ENCODE data around the gene TGFB1I1.
A peak's percentile ranks its signal among the peaks of the same experiment; 100 is the strongest.
"Not testable (repeated sequence)": the region's sequence is repeated elsewhere in the genome, so short reads cannot be mapped to it uniquely, and the experiment has no call there.

TGFB1I1 gene

DNA sequence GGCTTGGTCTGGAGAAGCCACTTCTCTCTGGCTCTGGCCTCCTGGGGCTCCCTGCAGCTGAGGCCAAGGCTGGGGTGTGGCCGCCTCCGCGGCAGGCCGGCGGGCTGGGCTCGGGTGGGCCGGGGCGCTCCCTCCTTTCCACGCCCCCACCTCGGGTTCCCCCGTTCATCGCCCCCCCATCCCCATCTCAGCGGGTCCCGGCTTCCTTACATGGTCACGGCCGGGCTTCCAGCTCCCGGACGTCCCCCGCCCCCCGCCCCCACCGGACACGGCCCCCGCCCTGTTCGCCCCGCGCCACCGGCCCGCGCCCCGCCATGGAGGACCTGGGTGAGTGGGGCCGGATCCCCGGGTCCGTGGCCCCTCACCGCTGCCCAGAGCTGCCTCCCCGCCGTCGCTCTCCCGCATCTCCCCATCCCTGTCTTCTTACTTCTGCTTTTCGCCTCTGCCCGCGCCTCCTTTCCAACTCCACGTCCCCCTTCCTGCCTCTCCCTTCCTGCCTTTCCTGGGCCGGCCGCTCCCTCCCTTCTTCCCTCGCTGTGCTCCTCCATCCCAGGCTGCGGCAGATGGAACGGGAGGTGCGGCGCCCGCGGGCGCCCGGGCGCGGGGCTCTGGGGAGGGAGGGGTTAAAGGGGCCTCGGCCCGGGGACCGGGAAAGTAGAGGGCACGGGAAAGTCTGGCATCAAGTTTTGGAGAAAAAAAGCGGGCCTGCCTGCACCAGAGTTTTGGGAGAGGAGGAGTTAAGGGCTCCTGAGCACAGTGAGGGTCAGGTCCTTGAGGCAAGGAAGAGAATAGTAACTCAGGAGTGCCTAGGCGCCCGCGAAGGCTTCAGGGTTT is at the start of gene TGFB1I1:
Gene TGFB1I1 (plus strand): TSS at position 278 of the 834 bp plus-strand sequence. CDS start 37 bp downstream, at position 315.
- DNase-seq (ENCODE audit: low spot score) = no peak

DNA sequence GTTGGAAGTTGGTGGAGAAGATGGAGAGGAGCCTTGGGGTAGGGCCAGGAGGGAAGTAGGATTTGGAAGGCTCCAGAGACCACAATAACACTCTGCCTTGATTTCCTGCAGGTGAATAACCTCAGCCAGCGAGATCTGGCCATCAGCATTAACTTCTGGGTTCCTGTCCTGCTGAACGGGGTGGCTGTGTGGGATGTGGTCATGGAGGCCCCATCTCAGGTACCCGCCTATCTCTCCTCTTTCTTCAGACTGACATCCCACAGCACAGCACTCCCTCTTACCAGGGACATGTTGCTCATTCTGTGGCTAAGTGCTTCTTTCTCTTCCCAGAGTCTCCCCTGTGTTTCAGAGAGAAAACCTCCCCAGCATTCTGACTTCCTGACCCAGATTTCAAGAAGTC is 48.7 kb upstream of the TGFB1I1 start:
- no peak for DNase-seq (ENCODE audit: low spot score)

DNA sequence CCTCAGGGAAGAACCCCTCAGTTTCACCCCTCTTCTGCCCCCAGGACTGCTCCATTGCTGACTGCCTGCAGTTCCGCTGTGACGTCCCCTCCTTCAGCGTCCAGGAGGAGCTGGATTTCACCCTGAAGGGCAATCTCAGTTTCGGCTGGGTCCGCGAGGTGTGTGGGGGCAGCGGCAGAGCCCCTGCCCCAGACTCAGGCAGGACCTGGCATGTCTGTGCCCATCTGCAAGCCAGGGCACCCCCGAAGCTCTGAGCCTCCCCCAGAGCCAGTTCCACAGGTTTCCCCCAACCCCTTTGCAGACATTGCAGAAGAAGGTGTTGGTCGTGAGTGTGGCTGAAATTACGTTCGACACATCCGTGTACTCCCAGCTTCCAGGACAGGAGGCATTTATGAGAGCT is 48.2 kb upstream of the TGFB1I1 start:
- DNase-seq (ENCODE audit: low spot score) = no peak

DNA sequence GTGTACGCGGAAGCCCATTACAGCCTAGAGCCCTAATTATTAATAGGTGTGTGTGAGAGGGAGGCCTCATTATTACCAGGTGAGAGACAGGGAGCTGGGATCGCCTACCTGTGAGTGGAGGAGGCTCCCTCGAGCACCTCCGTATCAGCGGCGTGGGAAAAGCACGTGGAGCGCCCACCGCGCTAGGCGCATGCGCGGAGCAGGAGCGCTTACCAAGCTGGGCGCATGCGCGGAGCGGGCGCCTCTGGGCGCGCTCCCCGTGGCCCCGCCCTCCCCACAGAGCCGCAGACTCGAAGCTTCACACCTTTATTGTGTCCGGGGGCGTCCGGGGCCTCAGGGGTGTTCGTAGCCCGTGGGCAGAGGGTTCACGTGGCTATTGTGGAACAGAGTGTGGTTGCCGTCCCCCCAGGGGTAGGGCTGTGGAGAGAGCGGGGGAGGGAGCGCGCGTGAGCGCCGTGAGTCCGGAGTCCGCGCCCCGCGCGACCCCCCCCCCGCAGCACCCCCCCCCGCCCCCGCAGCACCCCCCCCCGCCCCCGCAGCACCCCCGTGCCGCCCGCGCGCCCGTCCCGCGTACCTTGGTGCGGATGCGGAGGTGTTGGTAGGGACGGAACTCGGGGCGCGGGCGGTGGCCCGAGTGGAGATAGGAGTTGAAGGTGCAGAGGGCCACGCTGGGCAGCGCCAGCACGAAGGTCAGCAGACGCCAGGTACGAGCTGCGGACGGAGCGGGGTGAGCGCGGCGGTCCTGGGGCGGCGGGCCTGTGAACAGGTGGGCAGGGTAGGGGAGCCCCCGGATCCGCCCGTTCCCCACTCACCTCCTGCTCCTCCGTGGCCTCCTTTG is 44.3 kb upstream of the TGFB1I1 start:
- DNase-seq (ENCODE audit: low spot score) = peak; percentile 66

DNA sequence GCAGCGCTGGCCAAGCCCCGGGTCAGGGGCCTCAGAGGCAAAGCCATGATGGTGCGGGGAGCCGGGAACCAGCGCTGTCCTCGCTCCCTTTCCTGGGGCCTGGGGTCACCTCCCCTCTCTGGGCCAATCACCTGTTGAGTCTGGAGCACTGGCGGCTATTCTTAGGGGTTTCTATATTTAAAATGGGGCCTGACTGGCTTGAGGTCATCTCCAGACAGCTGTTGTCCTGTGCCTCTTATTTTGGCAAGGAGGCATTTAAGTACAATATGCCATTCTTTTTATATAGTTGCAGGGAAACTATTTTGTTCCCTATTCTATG is 43.7 kb upstream of the TGFB1I1 start, which contains the start of gene COX6A2:
Gene COX6A2 (minus strand): TSS at position 82 of the 319 bp plus-strand sequence. CDS start 35 bp downstream, at position 47.
- peak; percentile 18 for DNase-seq (ENCODE audit: low spot score)

DNA sequence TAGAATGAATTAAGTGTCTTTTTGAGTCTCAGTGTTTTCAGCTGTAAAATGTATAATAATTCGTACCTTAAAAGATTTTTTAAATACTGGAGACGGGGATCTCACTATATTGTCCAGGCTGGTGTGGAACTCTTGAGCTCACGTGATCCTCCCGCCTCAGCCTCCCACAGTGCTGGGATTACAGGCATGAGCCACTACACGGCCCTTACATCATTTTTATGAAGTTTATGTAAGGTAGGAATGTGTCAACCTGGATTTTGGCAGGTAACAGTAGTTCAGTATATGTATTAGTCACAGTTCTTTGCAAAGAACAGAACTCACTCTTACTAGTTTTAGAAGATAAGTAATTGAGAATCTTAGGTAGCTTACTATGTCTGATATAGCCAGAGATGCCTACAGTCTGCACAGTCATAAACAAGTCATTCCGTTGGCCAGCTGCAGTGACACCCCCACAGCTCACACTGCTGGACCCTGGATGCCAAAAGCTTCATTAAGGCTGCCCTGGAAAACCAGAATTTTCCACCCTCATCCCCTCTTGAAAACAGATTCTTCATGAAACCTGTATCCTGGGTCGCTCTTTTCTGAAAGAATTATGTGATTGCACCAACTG is 43.2 kb upstream of the TGFB1I1 start:
- DNase-seq (ENCODE audit: low spot score) = peak; percentile 23

DNA sequence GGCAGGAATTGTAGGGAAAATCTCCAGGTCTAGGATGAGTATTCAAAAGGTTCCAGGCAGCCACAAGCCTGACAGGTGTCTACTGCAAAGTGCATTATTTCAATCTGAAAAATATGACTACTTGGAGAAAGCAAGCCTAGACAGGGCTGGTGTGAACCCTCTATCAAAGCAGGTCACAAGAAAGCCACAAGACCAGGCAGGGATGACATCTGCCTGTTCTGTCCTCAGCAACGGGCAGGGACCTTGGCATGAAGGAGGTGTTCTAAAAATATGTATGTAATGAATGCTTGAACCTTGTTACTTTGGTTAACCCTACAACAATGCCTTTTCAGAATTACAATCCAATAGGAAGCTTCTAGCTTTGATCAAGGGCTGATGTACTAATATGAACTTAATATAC is 42.6 kb upstream of the TGFB1I1 start:
- DNase-seq (ENCODE audit: low spot score) = peak; percentile 50

DNA sequence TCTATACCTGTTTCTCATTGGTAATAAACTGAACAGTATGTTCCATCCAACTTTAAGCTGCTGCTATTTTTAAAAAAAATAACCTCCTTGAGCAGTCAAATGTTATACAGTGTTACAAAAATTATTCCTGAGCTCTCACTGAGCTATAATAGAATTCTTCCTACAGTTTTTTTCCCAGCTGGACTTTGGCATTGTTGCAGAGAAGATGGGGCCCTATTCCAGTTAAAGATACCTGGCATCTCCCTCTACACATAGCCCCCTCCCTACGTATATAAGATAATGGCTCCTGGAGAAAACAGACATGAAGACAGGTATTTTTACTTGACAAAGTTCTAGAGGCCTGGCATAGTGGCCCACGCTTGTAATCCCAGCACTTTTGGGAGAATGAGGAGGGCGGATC is 42.2 kb upstream of the TGFB1I1 start:
- no peak for DNase-seq (ENCODE audit: low spot score)

DNA sequence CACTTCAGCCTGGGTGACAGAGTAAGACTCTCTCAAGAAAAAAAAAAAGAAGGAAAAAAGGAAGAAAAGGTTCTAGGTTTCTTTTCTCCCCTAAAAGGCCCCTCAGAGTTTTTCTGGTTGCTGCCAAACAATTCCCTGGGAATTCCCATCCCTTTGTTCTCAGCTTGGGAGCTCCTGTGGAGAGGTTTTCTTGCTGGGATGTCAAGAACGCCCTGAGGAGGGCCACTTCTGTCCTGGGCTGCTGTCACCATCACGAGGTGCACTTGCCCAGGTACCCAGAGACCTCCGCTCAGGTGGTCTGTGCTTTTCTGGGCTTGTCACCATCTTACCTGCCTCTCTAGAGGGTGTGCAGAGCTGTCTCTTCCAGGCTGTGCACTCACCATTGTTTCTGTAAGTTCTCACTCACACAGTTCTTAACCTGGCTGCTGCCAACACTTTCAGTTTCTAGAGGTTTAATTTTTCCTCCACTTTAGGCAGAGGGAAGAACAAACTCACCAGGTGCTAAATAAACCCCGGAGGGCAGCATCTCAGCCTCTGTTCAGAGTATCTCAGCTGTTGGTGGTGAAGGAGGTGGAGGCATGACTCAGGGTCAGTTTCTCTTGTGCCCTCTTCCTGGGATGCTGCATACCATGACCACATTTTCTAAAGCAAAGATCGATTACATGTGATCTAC is 41.4 kb upstream of the TGFB1I1 start:
- no peak for DNase-seq (ENCODE audit: low spot score)

DNA sequence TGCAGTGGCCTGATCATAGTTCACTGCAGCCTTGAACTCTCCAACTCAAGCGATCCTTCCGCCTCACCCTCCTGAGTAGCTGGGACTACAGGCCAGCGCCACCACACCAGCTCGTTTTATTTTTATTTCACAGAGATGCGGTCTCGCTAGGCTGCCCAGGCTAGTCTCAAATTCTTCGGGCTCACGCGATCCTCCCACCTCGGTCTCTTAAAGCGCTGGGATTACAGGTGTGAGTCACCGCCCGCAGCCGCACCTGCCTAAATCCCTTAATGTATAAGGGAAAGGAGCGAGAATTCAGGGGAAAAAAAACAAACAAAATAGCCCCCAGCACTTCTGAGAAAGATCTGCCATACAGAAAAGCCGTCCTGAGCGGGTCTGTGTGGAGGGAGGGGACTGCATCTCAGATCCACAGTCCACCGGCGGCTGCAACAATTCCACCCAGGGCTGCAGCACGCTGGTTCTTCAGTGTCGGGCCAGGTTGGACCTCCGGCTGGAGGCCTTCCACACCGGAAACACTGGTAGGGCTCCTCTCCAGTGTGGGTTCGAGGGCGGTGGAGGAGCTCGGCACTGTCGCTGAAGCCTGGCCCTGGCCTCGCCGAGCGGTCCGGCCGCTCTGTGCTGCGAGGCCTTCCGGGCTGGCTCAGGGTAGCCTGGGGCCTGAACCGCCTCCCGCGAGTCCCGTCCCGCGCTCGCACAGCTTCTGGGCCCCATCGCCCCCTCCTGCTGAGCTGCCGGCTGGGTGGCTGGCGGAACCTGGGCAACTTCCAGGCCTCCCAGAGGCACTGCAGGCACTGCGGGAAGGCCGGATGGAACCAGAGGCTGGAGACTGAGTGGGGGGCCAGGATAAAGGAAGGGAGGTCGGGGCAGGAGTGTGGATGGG is 36.4 kb upstream of the TGFB1I1 start:
- DNase-seq (ENCODE audit: low spot score) = no peak

DNA sequence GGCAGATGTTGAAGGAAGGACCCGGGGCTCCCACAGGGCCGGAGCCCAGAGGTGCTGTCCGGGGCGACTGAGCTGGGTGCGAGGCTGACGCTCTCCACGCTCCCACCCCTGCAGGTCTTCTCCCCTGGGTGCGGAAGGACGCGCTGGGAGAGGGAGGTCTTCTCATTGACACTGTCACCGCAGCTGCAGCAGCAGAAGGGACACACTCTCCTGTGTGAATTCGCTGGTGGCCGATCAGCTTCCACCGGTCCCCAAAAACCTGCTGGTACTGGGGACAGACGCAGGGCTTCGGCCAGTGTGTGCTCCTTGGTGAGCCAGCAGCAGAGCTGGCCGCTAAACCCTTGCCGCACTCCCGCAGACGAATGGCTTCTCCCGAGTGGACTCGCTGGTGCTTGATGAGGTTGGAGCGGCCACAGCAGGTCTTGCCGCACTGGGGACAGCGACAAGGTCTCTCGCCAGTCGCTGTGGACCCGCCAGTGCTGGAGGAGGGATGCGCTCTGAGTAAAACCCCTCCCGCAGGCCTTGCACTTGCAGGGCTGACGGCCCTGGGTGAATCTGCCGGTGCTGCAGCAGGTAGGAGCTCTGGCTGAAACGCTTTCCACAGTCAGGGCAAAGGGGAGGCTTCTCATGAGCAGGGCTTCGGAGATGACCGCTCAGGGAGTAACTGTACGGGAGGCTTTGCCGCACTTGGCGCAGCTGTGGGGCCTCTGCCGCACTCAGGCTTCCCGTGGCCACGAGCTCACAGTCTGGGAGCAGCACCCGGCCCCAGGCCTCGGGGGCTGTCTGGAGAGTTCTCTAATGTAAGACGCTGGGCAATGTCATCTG is 35.5 kb upstream of the TGFB1I1 start:
- no peak for DNase-seq (ENCODE audit: low spot score)

DNA sequence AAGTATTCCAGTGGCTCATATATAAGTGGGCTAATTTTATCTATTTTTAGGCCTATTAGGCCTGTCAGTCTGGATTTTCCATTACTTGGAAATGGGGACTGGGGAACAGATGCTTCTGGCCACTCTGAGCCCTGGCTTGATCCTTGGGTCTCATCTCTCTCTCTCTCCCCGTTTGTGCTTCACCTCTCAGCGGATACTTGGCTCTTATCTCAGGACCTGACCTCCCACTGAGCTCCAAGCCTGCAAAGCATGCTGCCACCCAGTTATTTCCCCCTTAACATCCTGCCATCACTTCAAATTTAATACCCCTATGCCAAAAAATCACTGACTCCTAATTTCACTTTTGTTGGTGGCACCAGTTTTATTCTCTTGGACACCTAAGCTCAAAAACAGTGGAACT is 33.5 kb upstream of the TGFB1I1 start:
- peak; percentile 75 for DNase-seq (ENCODE audit: low spot score)

DNA sequence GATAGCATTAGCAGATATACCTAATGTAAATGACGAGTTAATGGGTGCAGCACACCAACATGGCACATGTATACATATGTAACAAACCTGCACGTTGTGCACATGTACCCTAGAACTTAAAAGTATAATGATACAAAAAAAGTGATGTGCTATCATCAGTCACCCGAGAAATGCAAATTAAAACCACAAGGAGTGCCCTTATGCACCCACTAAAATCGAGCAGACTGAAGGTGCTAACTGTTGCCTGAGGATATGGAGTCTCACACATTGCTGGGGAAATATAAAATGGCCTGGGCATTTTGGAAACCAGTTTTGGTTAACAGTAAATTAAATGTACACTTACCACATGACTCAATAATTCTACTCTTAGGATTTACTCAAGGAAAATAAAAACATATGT is 32.9 kb upstream of the TGFB1I1 start:
- DNase-seq (ENCODE audit: low spot score) = not testable (repeated sequence)

DNA sequence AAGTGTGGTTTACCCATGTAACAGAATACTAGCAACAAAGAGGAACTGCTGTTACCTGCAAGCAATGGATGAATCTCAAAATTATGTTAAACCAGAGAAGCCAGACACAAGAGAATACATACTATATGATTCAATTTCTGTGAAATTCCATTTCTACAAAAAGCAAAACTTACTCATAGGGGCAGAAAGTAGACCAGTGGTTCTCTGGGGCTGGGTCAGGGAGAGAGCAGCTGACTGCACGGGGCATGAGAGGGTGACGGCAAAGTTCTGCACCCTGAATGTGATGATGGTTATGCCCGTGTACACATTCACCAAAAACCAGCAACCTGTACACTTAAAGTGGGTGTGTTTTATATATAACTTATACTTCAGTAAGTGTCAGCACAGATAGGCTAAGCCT is 32.4 kb upstream of the TGFB1I1 start:
- DNase-seq (ENCODE audit: low spot score) = no peak

DNA sequence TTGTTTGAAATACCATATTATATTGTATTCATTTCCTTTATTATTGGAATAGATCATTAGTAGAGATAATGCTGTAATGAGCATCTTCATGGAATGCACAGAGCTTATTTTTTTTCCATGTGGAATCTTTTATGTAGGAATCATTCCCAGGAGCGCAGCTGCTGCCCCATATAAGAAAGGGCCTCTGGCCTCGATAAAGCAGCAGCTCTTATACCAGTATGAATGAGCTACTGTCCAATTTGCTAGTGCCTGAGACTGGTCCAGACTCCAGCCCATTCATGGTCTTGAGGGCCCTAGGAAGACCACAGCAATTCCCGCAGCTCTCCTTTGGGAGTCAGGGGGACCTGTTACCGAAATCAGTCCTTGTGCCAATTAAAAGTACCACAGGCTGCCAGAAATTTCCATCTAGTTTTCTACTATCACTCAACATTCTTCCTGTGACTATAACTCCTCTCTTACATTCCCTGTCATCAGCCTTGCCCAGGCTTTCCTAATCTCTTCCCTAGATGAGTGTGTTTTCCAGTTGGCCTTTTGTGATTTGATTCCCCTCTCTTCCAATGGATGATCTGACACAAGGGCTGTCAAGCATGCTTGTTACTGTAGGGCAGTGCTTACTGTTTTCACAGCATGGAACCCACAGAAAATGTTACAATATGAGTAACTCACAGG is 31.3 kb upstream of the TGFB1I1 start:
- DNase-seq (ENCODE audit: low spot score) = no peak

DNA sequence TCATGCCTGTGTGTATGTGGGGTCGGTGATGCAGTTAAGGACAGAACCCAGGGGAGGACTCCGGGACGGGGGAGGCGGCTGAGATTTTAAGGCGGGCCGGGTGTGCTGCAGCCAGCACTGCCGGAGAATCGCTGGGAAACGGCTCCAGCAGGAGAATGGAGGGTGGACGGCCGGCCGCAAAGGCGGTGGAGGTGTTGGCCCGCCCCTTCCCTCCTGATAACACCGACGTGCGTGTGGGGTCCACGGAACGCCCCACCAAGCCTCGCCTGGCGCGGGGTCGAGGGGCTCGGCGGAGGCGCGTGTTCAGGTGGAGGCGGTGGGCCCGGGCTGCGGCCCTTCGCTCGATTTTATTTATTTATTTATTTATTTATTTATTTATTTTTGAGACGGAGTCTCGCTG is 30.0 kb upstream of the TGFB1I1 start:
- no peak for DNase-seq (ENCODE audit: low spot score)

DNA sequence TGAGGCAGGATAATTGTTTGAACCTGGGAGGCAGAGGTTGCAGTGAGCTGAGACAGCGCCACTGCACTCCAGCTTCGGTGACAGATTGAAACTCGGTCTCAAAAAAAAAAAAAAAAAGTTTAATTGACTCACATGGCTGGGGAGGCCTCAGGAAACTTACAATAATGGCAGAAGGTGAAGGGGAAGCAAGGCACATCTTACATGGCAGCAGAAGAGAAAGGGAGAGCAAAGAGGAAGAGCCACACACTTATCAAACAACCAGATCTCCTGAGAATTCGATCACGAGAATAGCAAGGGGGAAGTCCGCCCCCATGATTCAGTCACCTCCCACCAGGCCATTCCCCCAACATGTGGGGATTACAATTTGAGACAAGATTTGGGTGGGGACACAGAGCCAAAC is 26.0 kb upstream of the TGFB1I1 start:
- not testable (repeated sequence) for DNase-seq (ENCODE audit: low spot score)

DNA sequence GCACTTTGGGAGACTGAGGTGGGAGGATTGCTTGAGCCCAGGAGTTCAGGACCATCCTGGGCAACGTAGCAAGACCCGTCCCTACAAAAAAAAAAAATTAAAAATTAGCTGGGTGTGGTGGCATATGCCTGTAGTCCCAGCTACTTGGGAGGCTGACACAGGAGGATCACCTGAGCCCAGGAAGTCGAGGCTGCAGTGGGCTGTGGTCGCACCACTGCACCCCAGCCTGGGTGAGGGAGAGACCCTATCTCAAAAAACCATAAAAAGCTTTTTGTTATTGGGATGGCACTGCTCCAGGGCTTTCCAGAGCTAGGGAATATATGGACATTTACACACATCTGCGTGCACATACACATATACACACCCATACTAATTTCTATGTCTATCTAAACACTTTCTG is 20.8 kb upstream of the TGFB1I1 start:
- DNase-seq (ENCODE audit: low spot score) = no peak

DNA sequence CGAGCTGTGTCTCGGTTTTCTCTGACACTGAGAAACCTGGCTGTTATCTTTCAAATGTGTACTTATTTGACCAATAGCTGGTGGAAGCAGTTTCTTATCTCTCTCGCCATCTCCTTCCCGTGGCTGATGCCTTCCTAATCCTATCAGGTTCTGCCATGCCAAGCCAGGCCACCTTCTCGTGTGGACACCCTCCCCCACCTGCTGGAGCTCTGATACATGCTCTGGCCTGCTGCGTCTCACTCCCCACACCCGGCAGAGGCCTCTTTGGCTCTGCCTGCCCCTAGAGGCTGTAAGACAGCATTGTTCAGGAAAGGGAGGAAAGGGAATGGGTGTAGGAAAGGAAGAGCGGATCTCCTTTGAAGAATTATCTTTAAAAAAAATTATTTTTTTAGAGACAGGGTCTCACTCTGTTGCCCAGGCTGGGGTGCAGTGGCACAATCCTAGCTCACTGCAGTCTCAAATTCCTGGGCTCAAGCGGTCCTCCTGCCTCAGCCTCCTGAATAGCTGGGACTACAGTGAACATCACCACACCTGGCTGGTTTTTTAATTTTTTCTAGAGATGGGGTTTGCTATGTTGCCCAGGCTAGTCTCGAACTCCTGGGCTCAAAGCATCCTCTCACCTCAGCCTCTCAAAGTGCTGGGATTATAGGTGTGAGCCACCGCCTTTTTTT is 20.1 kb upstream of the TGFB1I1 start:
- DNase-seq (ENCODE audit: low spot score) = peak; percentile 83
